Hepatocyte (in vitro differentiated cells): ENCODE measurements around the gene ZBTB20.

ENCODE experiments used
- EZH2 ChIP-seq: fragments of 200-600 bp; sonication (generic); IDR thresholded peaks from 2 replicates; pipeline ENCODE4 v1.6.1; 2016; ENCODE audit warnings: antibody characterized with exemption, mild to moderate bottlenecking, borderline replicate concordance
- EZH2phosphoT487 ChIP-seq: fragments of 200-600 bp; sonication (generic); IDR thresholded peaks from one replicate; pipeline ENCODE4 v1.6.1; 2018; ENCODE audit warnings: antibody characterized with exemption, mild to moderate bottlenecking, low read depth, moderate library complexity; ENCODE audit not compliant: unreplicated experiment, severe bottlenecking
- TF ChIP-seq, protein P1 (sequence below): fragments of 200-600 bp; sonication (generic); IDR thresholded peaks from 2 replicates; pipeline ENCODE4 v1.5.1; 2016; ENCODE audit warnings: antibody characterized with exemption, mild to moderate bottlenecking; ENCODE audit not compliant: poor library complexity

DNA sequence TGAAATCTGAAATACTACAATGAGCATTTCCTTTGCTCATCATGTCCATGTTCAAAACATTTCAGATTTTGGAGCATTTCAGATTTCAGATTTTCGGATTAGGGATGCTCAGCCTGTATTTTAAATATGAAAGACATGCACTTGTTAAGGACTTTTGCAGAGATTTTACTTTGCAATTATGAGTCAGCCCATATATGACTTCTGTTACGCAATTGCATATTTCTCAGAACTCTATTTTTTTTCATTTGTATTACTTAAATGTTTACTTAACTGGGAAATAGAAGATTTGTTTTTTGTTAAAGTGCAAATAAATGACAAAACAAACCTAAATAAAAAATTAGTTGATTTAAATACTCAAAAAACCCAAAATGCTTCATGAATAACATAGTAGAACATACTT lies 376.2 kb downstream of the ZBTB20 start:
- TF ChIP-seq, protein P1, sequence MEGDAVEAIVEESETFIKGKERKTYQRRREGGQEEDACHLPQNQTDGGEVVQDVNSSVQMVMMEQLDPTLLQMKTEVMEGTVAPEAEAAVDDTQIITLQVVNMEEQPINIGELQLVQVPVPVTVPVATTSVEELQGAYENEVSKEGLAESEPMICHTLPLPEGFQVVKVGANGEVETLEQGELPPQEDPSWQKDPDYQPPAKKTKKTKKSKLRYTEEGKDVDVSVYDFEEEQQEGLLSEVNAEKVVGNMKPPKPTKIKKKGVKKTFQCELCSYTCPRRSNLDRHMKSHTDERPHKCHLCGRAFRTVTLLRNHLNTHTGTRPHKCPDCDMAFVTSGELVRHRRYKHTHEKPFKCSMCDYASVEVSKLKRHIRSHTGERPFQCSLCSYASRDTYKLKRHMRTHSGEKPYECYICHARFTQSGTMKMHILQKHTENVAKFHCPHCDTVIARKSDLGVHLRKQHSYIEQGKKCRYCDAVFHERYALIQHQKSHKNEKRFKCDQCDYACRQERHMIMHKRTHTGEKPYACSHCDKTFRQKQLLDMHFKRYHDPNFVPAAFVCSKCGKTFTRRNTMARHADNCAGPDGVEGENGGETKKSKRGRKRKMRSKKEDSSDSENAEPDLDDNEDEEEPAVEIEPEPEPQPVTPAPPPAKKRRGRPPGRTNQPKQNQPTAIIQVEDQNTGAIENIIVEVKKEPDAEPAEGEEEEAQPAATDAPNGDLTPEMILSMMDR: no peak
- TF ChIP-seq EZH2 (no peak), EZH2phosphoT487 (no peak)
